Stomach (tissue), 9 donors: ENCODE data around the gene MED25. TPM values are rescaled to one million over a fixed set of nuclear protein-coding genes. Genes with fewer than 3 reads are reported as not detected.

Experiments
- DNase-seq, 2 donors: peaks; one replicate each; pipeline versions ENCODE4 v3.0.0 to v3.0.0-alpha.2; 2013 to 2019
- H3K27ac ChIP-seq, 5 donors: fragments of 200-600 bp in 4 of 5; sonication (generic) in 4 of 5; one replicate each; pipeline ENCODE4 v1.5.1; 2013 to 2019; ENCODE audit warnings: mild to moderate bottlenecking in 1 of 5, moderate library complexity in 1 of 5
- H3K27me3 ChIP-seq, 3 donors: fragments of 200-600 bp; sonication (generic); one replicate each; pipeline ENCODE4 v1.5.1; 2017 to 2019; ENCODE audit warnings: mixed run types in 1 of 3
- H3K36me3 ChIP-seq, 4 donors: fragments of 200-600 bp; sonication (generic); 1 replicate in 3 of 4; 2 replicates in 1 of 4; pipeline ENCODE4 v1.5.1; 2016 to 2019
- H3K4me1 ChIP-seq, 4 donors: fragments of 200-600 bp; sonication (generic); one replicate each; pipeline ENCODE4 v1.5.1; 2016 to 2019
- H3K4me3 ChIP-seq, 4 donors: fragments of 200-600 bp; sonication (generic) in 3 of 4; one replicate each; pipeline ENCODE4 v1.5.1; 2016 to 2019; ENCODE audit warnings: mild to moderate bottlenecking in 1 of 4
- H3K9me3 ChIP-seq, 4 donors: fragments of 200-600 bp; sonication (generic); one replicate each; pipeline ENCODE4 v1.5.1; 2016 to 2019
- EP300 ChIP-seq: sonication (generic); formaldehyde crosslinking; IDR thresholded peaks from one replicate; pipeline ENCODE4 v1.6.1; 2017; ENCODE audit warnings: antibody characterized with exemption
- POLR2A ChIP-seq, 4 donors: fragments of 450-650 bp; IDR thresholded peaks; one replicate each; pipeline ENCODE4 v1.6.1; 2016; ENCODE audit warnings: antibody characterized with exemption in 4 of 4, control low read depth in 2 of 4, mild to moderate bottlenecking in 1 of 4, moderate library complexity in 1 of 4
- POLR2AphosphoS5 ChIP-seq, 3 donors: sonication (generic); formaldehyde crosslinking; IDR thresholded peaks; one replicate each; pipeline ENCODE4 v1.6.1; 2016; ENCODE audit warnings: antibody characterized with exemption in 3 of 3
- WGBS, 5 donors: extraction: QIAGEN DNeasy Blood & Tissue Kit in 3 of 5; methylation state at CpG; one replicate each; pipeline versions ENCODE4 v1.1.5 to v1.1.7; 2013 to 2018; 5-methylcytosine and 5-hydroxymethylcytosine counted together
- intact Hi-C: fragments of 100-400 bp; cut with DNase I; formaldehyde crosslinking; loops from one replicate; pipeline ENCODE4 v1.15.1; 2023; ENCODE audit warnings: low total_unique reads
- polyA plus RNA-seq, 3 donors: library from polyadenylated mRNA; stranded (reverse); fragments of 200-250 nt; gene quantifications; one replicate each; pipeline ENCODE4 v1.2.3, GENCODE V29; 2013
- total RNA-seq, 5 donors: library from RNA; depleted of rRNA; stranded (reverse); fragments of >200 nt; gene quantifications; one replicate each; pipeline versions ENCODE4 v1.1.0 to v1.2.3, GENCODE V29; 2014 to 2016
- TF ChIP-seq, protein P1 (sequence below), 7 experiments: fragments of 450-650 bp in 4 of 7; fragments of 200-600 bp in 3 of 7; sonication (generic) in 3 of 7; IDR thresholded peaks; one replicate each; pipeline ENCODE4 v1.5.1; 2016 to 2019; ENCODE audit warnings: antibody characterized with exemption in 7 of 7, control low read depth in 2 of 7, mild to moderate bottlenecking in 1 of 7
- donor health status: healthy with polysubstance abuse.
- donor health status: Bipolar disorder and iron deficiency.
- donor health status: healthy.

The MED25 gene
- total and polyA plus RNA-seq, 8 donors, result 18.0 to 387 (median 57.6) TPM

DNA sequence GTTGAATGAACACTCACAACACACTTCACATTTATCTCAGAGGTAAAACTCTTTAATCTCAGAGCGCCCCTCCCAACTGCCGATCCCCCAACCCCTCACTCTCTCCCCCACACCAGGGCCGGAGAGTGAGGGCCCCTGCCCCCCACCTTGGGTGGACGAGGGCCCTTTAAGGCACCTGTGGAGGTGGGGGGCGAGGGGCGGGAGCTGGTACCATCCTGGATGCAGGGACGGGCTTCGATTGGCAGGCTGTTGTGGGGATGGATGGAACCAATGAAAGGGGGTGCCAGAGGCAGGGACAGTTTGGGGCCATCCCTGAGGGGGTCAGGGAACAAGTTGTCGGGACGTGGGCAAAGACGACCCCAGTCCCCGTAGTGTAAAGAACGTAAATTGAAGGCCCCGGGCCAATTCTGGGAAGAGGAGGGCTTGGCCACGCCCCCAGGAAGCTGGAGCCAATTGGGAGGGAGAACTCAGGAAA, 51.0 kb downstream of the MED25 start:
- Histone ChIP-seq H3K9me3 (no peaks in the 10 kb centered on the region), H3K4me3 (peak overlapping the region; percentile 36 to 47 (median 42))
- 0 to 4% (median 1%) methylated on average over 15 of the region's 15 CpGs for WGBS, 5 donors

DNA sequence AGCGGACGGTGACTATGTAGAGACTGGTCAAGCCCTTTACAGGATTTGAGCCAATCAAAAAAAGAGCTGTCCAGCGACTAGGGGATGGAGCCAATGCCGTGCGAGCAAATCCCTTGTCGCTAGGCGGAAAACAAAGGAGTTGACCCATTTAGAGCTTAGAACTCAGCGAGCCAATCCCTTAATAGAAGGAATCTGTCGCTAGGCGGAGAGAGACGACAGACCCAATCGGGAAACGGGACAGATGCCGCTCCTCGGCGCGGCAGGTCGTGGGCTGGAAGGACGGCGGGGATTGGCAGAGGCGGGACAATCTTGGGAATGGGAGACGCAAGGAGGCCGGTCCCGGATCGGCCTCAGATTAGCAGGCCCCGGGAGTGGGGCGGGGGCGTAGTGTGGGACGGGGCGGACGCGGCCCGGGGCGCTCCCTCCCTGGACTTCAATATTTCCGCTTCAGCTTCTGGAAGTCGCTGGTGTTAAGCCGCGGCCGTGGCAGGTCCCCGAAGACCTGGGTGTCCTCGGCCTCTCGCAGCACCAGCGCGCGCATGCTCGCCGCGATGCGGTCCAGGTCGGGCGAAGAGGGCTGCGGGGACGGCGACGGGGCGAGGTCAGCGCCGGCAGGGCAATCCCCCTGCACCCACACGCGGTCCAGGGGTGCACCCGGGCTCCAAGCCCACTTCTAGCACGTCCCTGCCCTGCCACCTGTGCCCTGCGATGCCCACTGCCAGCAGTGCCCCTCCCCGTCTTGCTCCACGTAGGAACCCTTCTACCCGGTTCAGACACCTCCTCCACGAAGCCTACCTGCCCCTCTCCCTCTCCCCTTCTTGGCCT, 51.6 kb downstream of the MED25 start:
- WGBS, 5 donors, result 0 to 1% (median 1%) methylated on average over 55 to 67 of the region's 67 CpGs
- peak; percentile 96 to 100 for DNase-seq
- TF ChIP-seq POLR2A (IDR thresholded peaks at IDR 0.05) (peak in 1 of 4 donors; percentile 52), POLR2AphosphoS5 (IDR thresholded peaks at IDR 0.05) (peak in 2 of 3 donors; percentile 84 to 91), EP300 (no peak)
- TF ChIP-seq, protein P1, sequence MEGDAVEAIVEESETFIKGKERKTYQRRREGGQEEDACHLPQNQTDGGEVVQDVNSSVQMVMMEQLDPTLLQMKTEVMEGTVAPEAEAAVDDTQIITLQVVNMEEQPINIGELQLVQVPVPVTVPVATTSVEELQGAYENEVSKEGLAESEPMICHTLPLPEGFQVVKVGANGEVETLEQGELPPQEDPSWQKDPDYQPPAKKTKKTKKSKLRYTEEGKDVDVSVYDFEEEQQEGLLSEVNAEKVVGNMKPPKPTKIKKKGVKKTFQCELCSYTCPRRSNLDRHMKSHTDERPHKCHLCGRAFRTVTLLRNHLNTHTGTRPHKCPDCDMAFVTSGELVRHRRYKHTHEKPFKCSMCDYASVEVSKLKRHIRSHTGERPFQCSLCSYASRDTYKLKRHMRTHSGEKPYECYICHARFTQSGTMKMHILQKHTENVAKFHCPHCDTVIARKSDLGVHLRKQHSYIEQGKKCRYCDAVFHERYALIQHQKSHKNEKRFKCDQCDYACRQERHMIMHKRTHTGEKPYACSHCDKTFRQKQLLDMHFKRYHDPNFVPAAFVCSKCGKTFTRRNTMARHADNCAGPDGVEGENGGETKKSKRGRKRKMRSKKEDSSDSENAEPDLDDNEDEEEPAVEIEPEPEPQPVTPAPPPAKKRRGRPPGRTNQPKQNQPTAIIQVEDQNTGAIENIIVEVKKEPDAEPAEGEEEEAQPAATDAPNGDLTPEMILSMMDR (IDR thresholded peaks at IDR 0.05), result peak in 2 of 7 experiments; percentile 21 to 24
- Histone ChIP-seq H3K4me3 (peak overlapping the region; percentile 50 to 58 (median 54)), H3K9me3 (no peaks in the 10 kb centered on the region), H3K27ac (peak overlapping the region; percentile 88 to 99 (median 95)), H3K36me3 (peaks cover 7 to 36% (median 28%) of the 10 kb centered on the region in 4 donors), H3K4me1 (peaks cover 40 to 72% (median 62%) of the 10 kb centered on the region in 4 donors), H3K27me3 (no peaks in the 10 kb centered on the region)
- intact Hi-C loops, result no loop called here

More for the DNA sequence above, 51.0 kb downstream of the MED25 start:
- DNase-seq, result no peak
- Histone ChIP-seq H3K4me1 (peaks cover 42 to 73% (median 61%) of the 10 kb centered on the region in 4 donors), H3K27ac (peak overlapping the region; percentile 88 to 99 (median 95)), H3K27me3 (no peaks in the 10 kb centered on the region), H3K36me3 (peaks cover 11 to 38% (median 33%) of the 10 kb centered on the region in 4 donors)
- TF ChIP-seq POLR2A (IDR thresholded peaks at IDR 0.05) (no peak), EP300 (no peak), POLR2AphosphoS5 (IDR thresholded peaks at IDR 0.05) (no peak)
- TF ChIP-seq, protein P1 (IDR thresholded peaks at IDR 0.05), result no peak
- intact Hi-C loops, result no loop called here

DNA sequence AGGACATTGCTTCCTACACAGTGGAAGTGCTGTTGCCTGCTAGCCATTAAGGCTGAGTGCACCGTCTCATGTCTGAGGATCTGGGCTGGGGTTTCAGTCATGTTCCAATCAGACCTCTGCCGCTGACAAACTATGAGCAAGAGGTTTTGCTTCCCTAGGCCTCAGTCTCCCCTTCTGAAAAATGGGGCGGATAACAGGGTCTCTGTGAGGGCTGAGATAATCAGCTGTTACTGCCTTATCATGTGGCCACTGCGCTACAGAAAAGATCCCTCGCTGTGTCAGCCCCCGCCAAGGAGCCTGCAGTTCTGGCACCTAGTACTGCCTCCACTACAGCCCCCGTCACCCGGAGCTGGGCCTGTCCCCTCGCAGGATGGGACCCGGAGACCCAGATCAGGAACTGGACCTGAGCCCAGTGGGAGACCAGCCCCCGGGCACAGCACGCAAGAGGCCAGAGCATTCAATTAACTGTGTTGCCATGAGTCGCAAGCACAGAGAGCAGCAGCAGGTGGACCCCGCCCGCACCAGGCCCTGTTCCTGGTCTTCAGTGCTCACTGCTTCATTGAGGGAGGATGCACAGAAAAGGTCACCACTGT, 52.3 kb downstream of the MED25 start:
- intact Hi-C loops, result no loop called here
- TF ChIP-seq POLR2AphosphoS5 (IDR thresholded peaks at IDR 0.05) (no peak), EP300 (no peak), POLR2A (IDR thresholded peaks at IDR 0.05) (no peak)
- TF ChIP-seq, protein P1 (IDR thresholded peaks at IDR 0.05), result no peak
- peaks cover 7 to 32% (median 27%) of the 10 kb centered on the region in 4 donors for H3K36me3 ChIP-seq
- no peak for DNase-seq
- peak overlapping the region; percentile 88 to 96 (median 91) for H3K27ac ChIP-seq
- peak overlapping the region; percentile 50 to 58 (median 54) for H3K4me3 ChIP-seq
- 51 to 70% (median 64%) methylated on average over 10 to 15 of the region's 15 CpGs for WGBS, 5 donors
- H3K4me1 ChIP-seq, result peaks cover 39 to 72% (median 62%) of the 10 kb centered on the region in 4 donors
- no peaks in the 10 kb centered on the region for H3K9me3 ChIP-seq
- no peaks in the 10 kb centered on the region for H3K27me3 ChIP-seq

DNA sequence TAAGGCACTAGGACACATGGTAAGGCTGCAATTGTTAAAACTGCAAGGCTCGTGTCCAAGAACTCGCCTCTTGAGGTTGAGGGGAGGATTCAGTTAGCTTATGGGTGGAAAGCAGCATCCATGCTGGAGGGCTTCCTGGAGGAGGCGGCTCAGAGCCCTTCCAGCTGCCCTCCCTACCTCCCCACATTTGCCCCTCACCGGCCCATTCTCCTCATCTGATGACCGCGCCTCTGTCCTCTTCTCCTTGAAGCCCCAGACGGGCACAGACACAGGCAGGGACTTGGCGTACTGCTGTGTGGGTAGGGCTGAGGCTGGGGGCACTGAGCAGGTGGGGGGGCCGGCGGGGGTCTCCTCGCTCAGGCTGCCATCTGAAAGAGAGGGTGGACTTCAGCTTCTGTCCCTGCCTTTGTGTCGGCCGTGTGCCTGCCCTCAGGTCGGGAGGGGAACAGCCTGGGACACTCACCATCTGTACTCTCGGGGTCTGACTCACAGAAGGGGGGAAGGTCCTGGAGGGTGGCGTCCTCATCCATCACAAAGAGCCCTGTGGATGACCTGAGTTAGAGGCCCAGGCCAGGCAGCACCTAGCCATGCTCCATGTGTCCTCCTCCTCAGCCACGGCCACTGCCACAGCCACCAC, 53.4 kb downstream of the MED25 start:
- DNase-seq, result no peak
- peak overlapping the region in 1 of 5 donors; percentile 25 for H3K27ac ChIP-seq
- H3K4me3 ChIP-seq, result no peak overlapping the region
- H3K36me3 ChIP-seq, result peaks cover 7 to 32% (median 27%) of the 10 kb centered on the region in 4 donors
- H3K27me3 ChIP-seq, result no peaks in the 10 kb centered on the region
- TF ChIP-seq EP300 (no peak), POLR2AphosphoS5 (IDR thresholded peaks at IDR 0.05) (no peak)
- peaks cover 33 to 68% (median 57%) of the 10 kb centered on the region in 4 donors for H3K4me1 ChIP-seq
- intact Hi-C loops, result no loop called here
- 85 to 92% (median 89%) methylated on average over 17 of the region's 17 CpGs for WGBS, 5 donors
- H3K9me3 ChIP-seq, result no peaks in the 10 kb centered on the region
